DMS 273 (cell line): ENCODE data around the gene KCNV2.
"Not testable (repeated sequence)": the region's sequence is repeated elsewhere in the genome, so short reads cannot be mapped to it uniquely, and the experiment has no call there.

Experiments
- DNase-seq: peaks from one replicate; lab custom pipeline; 2025; ENCODE audit not compliant: unreplicated experiment; lab: John Stamatoyannopoulos, UW

Gene KCNV2

GRCh38 chr9:2717385-2717784, at the start of gene KCNV2:
TSS of gene KCNV2 (plus strand) at chr9:2717510. CDS start at chr9:2717740, 230 bp downstream.
- no peak for DNase-seq

GRCh38 chr9:2673161-2673560, 44.1 kb upstream of the KCNV2 start:
- DNase-seq, result no peak

GRCh38 chr9:2674141-2674824, 43.0 kb upstream of the KCNV2 start:
- no peak for DNase-seq

GRCh38 chr9:2675834-2676233, 41.5 kb upstream of the KCNV2 start:
- peak; percentile 46 for DNase-seq

GRCh38 chr9:2676466-2676865, 40.8 kb upstream of the KCNV2 start:
- peak; percentile 84 for DNase-seq

- no peak for DNase-seq
These were observed 39.1 kb upstream of the KCNV2 start for GRCh38 chr9:2677915-2678889.

GRCh38 chr9:2679011-2679410, 38.3 kb upstream of the KCNV2 start:
- DNase-seq, result no peak

GRCh38 chr9:2681981-2682380, 35.3 kb upstream of the KCNV2 start:
- DNase-seq, result no peak

GRCh38 chr9:2686911-2687310, 30.4 kb upstream of the KCNV2 start:
- DNase-seq, result no peak

- DNase-seq, result no peak
These were observed 28.7 kb upstream of the KCNV2 start for GRCh38 chr9:2688636-2689035.

- no peak for DNase-seq
These were observed 26.1 kb upstream of the KCNV2 start for GRCh38 chr9:2691212-2691611.

GRCh38 chr9:2691626-2692025, 25.7 kb upstream of the KCNV2 start:
- DNase-seq, result no peak

GRCh38 chr9:2693056-2693455, 24.3 kb upstream of the KCNV2 start:
- peak; percentile 5 for DNase-seq

GRCh38 chr9:2697492-2697891, 19.8 kb upstream of the KCNV2 start:
- DNase-seq, result no peak

- DNase-seq, result no peak
These were observed 16.9 kb upstream of the KCNV2 start for GRCh38 chr9:2700398-2700797.

GRCh38 chr9:2700909-2701550, 16.3 kb upstream of the KCNV2 start:
- no peak for DNase-seq

GRCh38 chr9:2704504-2704903, 12.8 kb upstream of the KCNV2 start:
- no peak for DNase-seq

- DNase-seq, result not testable (repeated sequence)
These were observed 10.1 kb upstream of the KCNV2 start for GRCh38 chr9:2707256-2707655.

- peak; percentile 72 for DNase-seq
These were observed 7.6 kb upstream of the KCNV2 start for GRCh38 chr9:2709645-2710101.

- DNase-seq, result no peak
These were observed 5.6 kb upstream of the KCNV2 start for GRCh38 chr9:2711716-2712115.

- no peak for DNase-seq
These were observed 839 bp downstream of the KCNV2 start for GRCh38 chr9:2718001-2718697.
